GM12865 (cell line): ENCODE measurements around the gene REEP6.

Source experiments
- DNase-seq: peaks from one replicate; pipeline ENCODE4 v3.0.0; 2010; ENCODE audit warnings: low read depth
- H3K4me3 ChIP-seq: 2 replicates; pipeline ENCODE4 v1.5.1; 2011; ENCODE audit warnings: mild to moderate bottlenecking, low read depth, low read length, control low read depth
- TF ChIP-seq, protein P1 (sequence below): IDR thresholded peaks from 2 replicates; pipeline ENCODE4 v1.5.1; 2011; ENCODE audit warnings: low read length, control low read depth, low read depth, inconsistent platforms; ENCODE audit not compliant: insufficient read depth; ENCODE audit errors: missing control alignments

REEP6 gene

DNA sequence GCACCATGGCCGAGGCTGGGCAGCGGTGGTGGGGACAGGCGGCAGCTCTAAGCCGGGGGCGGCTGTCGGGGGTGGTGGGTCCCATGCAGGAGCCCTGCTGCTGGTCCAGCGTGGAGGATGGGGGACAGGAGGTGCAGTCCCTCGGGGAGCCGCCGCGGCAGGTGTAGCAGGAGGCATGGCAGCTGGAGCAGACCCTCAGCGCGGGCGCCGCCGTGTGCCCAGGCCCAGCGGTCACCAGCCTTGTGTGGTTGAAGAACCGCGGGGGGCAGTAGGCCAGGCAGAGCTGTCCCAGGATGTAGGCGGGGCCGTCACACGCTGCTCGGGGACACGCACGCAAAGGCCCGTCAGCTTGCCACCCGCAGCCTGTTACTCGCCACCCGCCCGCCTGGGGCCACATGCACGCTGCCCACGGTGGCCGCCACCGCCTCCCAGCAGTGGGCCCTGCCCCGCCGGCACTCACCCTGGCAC lies 9.1 kb upstream of the REEP6 start:
- no peak for DNase-seq
- H3K4me3 ChIP-seq: no peak overlapping the region
- TF ChIP-seq, protein P1, sequence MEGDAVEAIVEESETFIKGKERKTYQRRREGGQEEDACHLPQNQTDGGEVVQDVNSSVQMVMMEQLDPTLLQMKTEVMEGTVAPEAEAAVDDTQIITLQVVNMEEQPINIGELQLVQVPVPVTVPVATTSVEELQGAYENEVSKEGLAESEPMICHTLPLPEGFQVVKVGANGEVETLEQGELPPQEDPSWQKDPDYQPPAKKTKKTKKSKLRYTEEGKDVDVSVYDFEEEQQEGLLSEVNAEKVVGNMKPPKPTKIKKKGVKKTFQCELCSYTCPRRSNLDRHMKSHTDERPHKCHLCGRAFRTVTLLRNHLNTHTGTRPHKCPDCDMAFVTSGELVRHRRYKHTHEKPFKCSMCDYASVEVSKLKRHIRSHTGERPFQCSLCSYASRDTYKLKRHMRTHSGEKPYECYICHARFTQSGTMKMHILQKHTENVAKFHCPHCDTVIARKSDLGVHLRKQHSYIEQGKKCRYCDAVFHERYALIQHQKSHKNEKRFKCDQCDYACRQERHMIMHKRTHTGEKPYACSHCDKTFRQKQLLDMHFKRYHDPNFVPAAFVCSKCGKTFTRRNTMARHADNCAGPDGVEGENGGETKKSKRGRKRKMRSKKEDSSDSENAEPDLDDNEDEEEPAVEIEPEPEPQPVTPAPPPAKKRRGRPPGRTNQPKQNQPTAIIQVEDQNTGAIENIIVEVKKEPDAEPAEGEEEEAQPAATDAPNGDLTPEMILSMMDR: no peak

DNA sequence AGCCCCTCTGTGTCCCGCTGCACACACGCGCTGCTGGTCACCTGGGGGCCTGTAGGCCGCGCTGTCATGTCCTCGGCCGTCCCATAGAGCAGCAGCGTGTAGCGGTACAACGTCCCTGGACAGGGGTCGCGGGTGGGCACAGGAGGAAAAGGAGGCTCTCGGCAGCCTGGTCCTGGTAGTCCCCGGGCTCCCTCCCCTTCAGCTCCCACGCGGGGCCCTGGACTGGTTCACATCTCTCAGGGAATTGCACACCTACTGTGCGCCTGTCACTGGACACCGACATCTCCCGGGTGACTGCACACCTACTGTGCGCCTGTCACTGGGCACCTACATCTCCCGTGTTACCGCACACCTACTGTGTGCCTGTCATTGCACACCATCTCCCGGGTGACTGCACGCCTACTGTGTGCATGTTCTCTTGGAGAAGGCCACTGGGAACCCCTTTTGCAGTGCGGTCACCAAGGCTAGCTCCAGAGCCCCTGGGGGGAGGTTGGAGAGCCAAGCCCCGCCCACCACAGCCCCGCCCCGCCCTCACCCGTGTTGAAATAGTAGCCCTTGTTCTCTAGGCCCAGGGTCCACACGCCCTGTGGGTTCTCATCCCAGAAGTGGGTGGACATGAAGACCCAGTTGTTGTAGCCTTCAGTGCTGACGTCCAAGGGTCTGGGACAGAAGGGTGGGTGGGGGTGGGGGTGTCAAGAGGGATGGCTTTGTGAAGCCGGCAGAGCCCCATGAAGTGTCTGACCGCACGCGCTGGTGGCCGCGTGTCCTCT lies 8.4 kb upstream of the REEP6 start:
- H3K4me3 ChIP-seq: no peak overlapping the region
- no peak for DNase-seq
- TF ChIP-seq, protein P1: no peak

DNA sequence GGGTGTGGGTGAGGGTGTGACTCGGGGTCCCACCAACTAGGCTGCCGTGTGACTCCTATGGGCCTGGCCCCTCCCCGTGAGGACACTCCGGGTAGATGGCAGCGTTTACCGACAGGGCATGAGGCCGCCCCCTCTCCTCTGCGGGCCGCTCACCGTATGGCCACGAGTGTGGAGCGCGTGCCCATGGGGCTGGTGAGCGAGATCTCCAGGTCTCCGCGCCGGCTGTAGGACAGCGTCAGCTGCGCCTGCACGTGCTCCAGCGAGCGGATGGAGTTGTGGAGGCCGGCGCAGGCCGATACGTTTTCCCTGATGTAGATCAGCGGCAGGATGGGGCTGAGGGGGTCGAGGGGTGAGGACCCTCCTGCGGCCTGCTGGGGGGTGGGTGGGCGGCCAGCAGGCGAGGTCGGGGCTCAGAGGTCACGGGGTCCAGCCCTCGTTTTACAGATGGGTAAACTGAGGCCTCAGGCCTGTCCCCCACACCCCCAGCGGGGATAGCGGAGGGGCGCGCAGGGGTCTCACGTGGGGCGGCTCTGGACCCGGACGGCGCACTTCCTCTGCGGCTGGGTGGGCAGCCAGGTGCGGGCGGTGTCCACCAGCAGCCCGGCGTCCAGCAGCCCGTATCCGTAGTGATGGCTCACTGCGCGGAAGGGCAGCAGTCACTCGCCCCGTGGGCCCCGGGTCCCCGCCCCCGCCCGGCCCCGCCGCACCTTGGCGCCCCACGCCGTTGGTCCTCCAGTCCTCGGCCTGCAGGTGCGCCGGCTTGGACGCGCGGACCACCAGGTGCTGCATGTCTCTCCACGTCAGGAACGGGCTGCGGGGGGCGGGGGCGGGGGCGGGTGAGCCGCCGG lies 7.6 kb upstream of the REEP6 start:
- DNase-seq: no peak
- no peak overlapping the region for H3K4me3 ChIP-seq

DNA sequence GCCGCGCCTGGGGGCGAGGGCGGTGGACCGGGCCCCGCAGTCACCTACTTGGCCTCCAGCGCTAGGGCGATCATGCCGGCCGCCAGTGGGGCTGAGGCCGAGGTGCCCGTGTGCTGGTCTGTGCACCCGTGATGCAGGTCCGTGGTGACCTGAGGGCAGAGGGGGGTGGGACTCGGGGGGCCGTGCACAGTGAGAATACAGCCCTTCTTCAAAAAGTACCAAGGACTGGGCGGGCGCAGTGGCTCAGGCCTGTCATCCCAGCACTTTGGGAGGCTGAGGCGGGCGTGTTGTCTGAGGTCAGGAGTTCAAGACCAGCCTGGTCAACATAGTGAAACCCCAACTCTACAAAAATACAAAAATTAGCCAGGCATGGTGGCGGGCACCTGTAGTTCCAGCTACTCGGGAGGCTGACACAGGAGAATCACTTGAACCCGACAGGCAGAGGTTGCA lies 7.0 kb upstream of the REEP6 start:
- no peak for DNase-seq
- TF ChIP-seq, protein P1: no peak
- H3K4me3 ChIP-seq: no peak overlapping the region

More for the DNA sequence above, 7.6 kb upstream of the REEP6 start:
- TF ChIP-seq, protein P1: no peak

DNA sequence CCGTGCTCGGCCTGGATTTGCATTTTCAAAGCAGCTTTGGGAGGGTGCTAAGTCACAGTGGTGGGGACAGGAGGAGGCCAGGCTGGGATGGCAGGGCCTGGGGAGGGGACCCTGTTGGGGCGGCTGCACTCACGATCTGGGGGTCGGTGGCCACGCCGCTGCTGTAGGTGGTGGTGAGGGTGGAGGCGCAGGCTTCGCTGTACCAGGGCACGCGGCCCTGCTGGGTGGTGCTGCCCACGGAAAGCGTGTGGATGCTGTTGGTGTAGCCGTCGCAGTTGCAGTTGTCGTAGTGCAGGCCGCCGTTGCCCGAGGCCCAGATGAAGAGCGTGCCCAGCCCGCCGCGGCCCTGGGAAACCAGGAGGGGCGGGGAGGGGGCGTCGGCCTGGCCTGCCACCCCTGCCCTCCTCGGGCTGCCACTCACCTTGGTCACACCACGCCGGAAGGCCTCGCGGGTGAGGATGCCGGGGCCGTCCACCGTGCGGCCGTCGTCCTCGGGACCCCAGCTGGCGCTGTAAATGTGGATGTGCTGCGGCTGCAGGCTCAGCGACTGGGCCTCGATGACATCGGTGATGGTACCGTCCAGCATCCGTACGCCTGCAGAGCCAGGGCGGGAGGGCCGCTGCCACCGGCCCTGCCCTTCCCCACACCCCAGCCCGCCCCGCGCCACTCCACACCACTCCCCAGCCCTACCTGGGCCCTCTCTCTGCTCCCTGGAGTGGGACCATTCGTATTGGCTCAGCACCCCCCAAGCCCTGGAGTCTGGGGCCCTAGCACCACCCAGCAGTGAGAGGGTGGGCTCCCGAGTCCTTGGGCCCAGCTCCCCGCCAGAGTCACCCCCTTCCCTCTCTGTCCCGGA lies 4.0 kb upstream of the REEP6 start:
- TF ChIP-seq, protein P1: no peak
- DNase-seq: no peak
- no peak overlapping the region for H3K4me3 ChIP-seq

DNA sequence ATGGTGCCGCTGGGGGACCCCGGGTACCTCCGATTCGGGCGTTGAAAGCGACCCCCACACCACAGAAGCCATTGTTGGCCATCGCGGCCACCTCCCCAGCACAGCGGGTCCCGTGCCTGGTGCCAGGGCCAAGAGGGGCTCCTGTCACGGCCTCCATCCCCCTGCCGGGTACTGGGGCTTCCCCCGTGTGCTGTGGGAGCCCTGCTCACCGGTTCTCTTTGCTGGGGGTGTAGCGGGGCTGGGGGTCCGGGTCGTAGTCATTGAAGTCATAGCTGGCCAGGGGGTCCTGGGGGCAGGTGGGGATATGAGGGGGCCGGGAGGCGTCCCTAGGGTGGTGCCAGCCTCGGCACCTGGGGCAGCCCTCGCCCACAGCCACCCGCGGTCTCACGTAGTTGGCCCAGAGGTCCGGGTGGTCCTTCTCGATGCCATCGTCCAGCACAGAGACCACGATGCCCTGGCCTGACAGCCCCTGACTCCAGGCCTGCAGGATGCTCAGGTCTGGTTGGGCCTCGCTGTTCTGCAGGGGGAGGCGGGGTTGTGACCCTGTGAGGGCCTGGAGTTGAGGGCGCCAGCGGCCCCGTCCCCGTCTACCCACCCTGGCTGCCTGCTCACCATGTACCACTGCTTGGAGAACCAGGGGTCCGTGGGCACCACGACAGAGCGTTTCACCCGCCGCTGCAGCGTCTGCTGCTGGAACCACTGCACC lies 3.3 kb upstream of the REEP6 start:
- DNase-seq: no peak
- no peak overlapping the region for H3K4me3 ChIP-seq
- TF ChIP-seq, protein P1: no peak
